Brain microvascular endothelial cell (primary cell): ENCODE measurements around the gene POLR2J.
"Not testable (repeated sequence)": the region's sequence is repeated elsewhere in the genome, so short reads cannot be mapped to it uniquely, and the experiment has no call there.

Source experiments
- DNase-seq: peaks from one replicate; pipeline ENCODE4 v3.0.0-alpha.2; 2020
- H3K27ac ChIP-seq: fragments of 250-450 bp; sonication (Bioruptor Pico); 2 replicates; pipeline ENCODE4 v1.5.1; 2020; ENCODE audit warnings: mild to moderate bottlenecking, moderate library complexity
- H3K27me3 ChIP-seq: fragments of 250-450 bp; sonication (Bioruptor Pico); replicated peaks from 2 replicates; pipeline ENCODE4 v1.5.1; 2020; ENCODE audit warnings: mild to moderate bottlenecking
- H3K36me3 ChIP-seq: fragments of 250-450 bp; sonication (Bioruptor Pico); replicated peaks from 2 replicates; pipeline ENCODE4 v1.5.1; 2020; ENCODE audit warnings: mild to moderate bottlenecking
- H3K4me3 ChIP-seq: 2 replicates; pipeline ENCODE4 v1.5.1; 2011; ENCODE audit warnings: low read depth, mild to moderate bottlenecking, control low read depth, low read length, moderate library complexity
- in situ Hi-C: cut with HindIII; loops from 2 replicates; pipeline ENCODE4 v1.10.0; 2017; ENCODE audit warnings: low sequenced_read_pairs, low pct_ligation_motif_present

Gene POLR2J

DNA sequence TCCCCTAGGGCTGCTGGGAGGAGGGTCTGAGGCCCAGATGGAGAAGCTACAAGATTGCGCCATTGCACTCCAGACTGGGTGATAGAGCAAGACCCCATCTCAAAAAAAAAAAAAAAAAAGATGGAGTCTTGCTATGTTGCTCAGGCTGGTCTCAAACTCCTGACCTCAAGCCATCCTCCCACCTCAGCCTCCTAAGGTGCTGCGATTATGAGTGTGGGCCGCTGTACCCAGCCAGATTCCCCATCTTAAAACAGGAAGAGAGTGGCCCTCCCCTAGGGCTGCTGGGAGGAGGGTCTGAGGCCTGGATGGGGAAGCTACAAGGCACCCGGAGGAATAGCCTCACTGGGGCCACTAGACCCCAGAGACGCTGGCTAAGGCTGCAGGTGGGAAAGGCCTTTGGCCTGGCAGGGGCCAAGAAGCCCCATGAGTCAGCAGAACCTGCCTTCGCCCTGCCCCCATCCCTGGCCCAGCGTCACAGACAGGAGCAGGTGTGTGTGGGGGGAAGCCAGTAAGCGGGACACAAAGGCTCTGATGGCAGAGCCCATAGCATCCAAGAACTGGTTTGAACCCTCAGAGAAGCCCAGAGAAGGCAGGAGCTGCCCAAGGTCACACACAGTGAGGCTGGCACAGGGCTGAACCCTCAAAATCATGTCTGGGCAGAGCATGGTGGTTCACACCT lies 28.8 kb upstream of the POLR2J start:
- H3K36me3 ChIP-seq, H3K27me3 ChIP-seq, in situ Hi-C loops, DNase-seq, H3K27ac ChIP-seq, H3K4me3 ChIP-seq: not testable (repeated sequence)

DNA sequence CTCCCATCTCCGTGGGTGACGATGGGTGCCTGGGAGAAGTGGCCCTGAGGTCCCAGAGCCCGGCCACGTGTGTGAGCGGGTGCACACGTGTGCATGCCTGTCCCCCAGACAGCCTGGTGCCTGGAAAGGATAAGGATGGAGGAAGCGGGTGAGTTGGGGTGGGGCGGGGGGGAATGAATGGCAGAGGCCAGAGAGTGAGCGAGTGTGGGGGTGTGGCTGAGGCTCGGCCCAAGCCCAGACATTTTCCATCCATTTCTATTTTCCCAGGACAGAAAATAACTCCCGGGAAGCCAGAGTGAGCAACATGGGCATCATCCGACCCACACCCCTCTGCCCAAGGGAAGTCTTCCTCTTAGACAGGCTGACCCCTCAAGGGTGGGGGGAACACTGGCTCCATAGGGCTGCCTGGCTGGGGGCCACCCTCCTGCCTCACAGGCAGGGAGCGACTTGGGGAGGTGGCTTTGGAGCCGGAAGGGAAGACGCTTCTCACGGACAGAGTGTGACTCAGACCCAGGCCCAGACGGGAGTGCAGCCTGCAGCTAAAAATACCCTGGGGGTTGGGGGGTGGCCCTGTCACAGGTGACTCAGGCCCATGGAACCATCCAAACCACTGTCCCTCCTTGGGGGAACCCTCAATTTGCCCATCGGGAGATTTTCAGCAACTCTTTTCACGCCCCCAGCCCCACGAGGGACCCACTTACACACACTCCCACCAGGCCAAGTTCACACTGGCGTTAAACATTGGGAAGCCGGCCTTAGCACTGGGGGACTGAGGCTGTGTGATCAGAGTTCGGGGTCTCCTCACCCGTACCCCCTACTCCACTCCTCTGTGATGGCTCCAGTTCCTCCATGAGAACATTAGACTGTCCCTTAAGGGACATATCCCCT lies 26.8 kb upstream of the POLR2J start:
- not testable (repeated sequence) for H3K27ac ChIP-seq

DNA sequence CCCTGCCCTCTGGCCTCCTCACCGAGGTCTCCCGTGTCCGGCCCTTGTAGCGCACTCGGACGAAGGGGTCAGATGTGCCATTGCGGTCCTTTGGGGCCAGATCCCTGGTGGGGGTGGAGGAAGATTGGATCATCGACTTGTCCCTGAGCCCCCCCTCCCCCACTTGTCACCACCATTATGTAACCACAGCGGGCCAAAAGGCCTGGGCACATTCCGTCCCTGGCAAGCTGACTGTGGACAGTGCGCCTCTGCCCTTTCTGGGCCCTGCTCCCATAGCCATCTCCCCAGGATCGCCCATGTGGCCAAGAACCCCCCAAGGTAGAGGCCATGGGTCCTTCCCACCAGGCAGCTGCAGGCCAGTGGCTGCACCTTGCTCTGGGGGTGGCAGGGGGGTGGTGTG lies 24.4 kb upstream of the POLR2J start:
- H3K27ac ChIP-seq, H3K4me3 ChIP-seq, DNase-seq, H3K36me3 ChIP-seq, H3K27me3 ChIP-seq, in situ Hi-C loops: not testable (repeated sequence)

More for the DNA sequence above, 26.8 kb upstream of the POLR2J start:
- H3K4me3 ChIP-seq, H3K36me3 ChIP-seq, H3K27me3 ChIP-seq, in situ Hi-C loops: not testable (repeated sequence)
- peak; percentile 20 for DNase-seq

DNA sequence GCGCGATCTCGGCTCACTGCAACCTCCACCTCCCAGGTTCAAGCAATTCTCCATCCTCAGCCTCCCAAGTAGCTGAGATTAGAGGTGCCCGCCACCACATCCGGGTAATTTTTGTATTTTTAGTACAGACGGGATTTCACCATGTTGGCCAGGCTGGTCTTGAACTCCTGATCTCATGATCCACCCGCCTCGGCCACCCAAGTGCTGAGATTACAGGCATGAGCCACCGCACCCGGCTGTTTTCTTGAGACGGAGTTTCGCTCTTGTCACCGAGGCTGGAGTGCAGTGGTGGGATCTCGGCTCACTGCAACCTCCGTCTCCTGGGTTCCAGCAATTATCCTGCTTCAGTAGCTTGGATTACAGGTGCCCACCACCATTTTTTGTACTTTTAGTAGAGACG lies 19.6 kb upstream of the POLR2J start:
- H3K36me3 ChIP-seq, H3K4me3 ChIP-seq, H3K27me3 ChIP-seq, H3K27ac ChIP-seq, DNase-seq, in situ Hi-C loops: not testable (repeated sequence)

DNA sequence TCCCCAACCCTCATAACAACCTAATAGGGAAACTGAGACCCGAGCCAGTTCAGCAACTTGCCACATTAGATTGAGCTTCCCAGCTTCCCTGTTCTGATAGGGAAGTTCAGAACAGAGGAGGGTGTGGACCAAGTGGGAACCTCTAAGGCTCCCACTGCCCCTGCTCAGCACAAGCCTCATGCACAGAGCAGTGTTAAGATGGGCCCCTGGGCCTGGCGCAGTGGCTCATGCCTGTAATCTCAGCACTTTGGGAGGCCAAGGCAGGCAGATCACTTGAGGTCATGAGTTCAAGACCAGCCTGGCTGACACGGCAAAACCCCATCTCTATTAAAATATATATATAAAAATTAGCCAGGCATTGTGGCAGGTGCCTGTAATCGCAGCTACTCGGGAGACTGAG lies 18.6 kb upstream of the POLR2J start:
- DNase-seq, H3K4me3 ChIP-seq, in situ Hi-C loops, H3K36me3 ChIP-seq, H3K27ac ChIP-seq, H3K27me3 ChIP-seq: not testable (repeated sequence)

DNA sequence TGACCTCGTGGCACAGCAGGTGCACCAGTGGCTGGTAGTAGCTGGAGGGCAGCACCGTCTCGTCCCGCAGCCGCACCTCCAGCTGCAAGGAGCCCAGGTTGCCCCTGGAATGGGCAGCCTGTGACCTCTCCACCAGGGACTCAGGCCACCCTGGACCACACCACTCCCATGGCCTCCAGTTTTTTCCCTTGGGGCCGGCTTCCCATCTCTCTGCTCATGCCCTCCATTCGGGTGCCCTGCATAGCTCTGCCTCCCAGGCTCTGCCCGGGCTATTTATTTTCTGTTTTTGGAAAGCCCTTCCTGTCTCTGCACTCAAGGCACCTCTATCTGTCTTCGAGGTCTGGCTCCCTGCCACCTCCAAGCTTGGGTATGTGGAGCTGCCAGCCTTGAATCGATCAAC lies 18.1 kb upstream of the POLR2J start:
- H3K27me3 ChIP-seq, H3K4me3 ChIP-seq, H3K27ac ChIP-seq, in situ Hi-C loops, DNase-seq, H3K36me3 ChIP-seq: not testable (repeated sequence)

DNA sequence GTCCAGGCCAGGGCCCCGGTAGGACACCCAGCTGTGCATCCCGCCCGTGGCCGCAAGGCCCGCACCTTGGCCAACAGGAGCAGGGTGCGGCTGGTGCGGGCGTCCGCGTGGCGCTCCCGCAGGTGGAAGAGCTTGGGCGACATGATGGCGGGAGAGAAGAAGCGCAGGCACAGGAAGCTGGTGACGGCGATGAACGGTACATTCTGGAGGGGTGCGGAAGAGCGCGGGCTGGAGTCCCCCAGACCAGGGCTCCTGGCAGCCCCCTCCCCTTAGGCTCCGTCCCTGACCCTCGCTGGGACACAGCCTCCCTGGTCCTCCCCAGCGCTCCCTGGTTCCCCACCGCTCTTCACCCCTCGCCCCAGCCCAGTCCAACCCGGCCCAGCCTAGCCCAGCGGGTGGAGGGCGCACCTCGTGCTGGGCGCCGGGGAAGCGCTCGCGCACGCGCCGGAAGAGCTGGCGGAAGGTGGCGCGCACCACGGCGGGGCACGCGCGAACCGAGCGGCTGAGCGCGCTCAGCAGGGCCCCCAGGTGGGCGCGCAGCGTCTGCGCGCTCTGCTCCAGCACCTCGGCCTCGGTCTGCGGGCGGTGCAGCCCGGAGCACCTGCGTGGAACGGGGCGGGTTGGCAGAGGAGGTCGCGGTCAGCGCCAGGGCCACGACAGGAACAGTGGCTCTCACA lies 15.9 kb upstream of the POLR2J start:
- H3K4me3 ChIP-seq, H3K27me3 ChIP-seq, in situ Hi-C loops, H3K27ac ChIP-seq, DNase-seq, H3K36me3 ChIP-seq: not testable (repeated sequence)

DNA sequence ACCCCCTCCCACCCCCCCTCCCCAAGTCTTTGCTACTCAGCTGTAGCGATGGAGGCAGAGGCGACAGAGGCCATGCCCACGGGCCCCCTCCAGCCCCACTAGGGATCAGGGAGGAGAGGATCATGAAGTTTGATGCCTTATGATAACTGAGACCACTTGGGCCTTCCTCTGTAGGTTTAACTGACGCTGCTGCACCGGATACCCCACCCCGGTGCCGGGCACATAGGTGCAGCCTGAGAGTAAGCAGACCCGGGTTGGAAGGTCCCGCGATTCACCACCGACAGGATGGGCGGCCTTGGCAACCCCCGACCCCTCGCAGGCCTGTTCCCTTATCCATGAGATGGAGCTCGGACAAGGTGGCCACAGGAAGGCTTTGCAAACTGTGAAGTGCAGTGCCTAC lies 15.3 kb upstream of the POLR2J start:
- DNase-seq, H3K36me3 ChIP-seq, in situ Hi-C loops, H3K4me3 ChIP-seq, H3K27me3 ChIP-seq, H3K27ac ChIP-seq: not testable (repeated sequence)

DNA sequence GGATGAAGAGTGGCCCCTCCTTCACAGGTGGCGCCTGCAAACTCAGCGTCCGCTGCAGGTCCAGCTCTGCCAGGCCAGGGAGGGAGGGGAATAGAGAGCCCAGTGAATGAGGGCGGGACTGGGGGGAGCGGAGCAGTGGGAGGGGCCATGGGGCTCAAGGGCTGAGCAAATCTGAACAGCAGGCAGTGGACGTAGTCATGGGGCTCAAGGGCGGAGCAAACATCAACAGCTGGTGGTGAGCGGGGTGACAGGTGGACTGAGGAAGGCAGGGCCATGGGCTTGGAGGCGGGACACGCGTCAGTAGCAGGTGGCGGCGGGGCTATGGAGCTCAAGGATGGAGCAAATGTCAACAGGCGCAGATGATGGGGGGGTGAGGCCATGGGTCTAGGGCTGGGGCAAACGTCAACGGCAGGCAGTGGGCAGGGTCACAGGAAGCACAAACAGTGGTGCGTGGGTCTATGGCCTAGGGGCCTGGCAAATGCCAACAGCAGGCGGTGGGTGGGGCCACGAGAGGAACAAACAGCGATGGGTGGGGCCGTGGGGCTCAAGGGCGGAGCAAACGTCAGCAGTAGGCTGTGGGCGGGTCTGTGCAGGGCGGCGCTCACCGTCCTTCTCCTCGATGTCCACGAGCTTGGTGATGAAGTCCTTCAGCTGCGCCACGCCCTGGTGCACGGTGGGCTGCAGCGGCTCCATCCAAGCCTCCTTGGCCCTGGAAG lies 14.7 kb upstream of the POLR2J start:
- in situ Hi-C loops, H3K4me3 ChIP-seq, DNase-seq, H3K27ac ChIP-seq, H3K27me3 ChIP-seq, H3K36me3 ChIP-seq: not testable (repeated sequence)

DNA sequence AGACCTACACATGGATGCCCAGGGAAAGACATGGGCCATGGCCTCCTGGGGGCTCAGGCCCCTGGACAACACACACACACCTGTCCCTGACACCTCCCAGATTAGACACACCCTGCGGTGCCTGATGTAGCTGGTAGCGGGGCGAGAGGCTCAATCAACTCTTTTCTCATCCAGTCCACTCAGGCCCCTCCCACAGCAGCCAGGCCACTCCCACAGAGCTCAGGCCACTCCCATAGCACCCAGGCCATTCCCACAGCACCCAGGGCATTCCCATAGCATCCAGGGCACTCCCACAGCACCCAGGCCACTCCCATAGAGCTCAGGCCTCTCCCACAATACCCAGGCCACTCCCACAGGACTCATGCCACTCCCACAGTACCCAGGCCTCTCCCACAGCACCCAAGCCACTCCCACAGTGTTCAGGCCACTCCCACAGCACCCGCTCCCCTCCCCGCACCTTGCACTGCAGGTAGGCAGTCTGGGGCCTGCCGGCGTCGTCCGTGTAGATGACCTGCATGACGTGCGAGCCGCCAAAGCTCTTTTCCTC lies 11.9 kb upstream of the POLR2J start:
- peak; percentile 37 for DNase-seq
- H3K36me3 ChIP-seq, in situ Hi-C loops, H3K27ac ChIP-seq, H3K27me3 ChIP-seq, H3K4me3 ChIP-seq: not testable (repeated sequence)

DNA sequence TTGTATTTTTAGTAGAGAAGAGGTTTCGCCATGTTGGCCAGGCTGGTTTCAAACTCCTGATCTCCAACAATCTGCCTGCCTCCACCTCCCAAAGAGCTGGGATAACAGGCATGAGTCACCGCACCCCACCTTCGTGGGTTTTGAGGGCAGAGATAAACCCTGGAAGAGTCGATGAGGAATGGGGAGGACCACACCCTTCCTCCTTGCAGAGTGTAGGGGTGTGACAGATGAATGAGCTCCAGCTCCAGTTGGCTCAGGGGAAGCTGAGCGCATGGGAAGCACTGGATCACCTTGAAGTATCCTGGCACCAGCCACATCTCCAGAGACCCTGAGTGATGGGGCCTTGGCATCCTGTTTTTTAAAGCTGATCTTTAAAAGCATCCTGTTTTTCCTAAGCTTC lies 5.6 kb upstream of the POLR2J start:
- H3K36me3 ChIP-seq, in situ Hi-C loops, H3K27me3 ChIP-seq, DNase-seq, H3K4me3 ChIP-seq, H3K27ac ChIP-seq: not testable (repeated sequence)

DNA sequence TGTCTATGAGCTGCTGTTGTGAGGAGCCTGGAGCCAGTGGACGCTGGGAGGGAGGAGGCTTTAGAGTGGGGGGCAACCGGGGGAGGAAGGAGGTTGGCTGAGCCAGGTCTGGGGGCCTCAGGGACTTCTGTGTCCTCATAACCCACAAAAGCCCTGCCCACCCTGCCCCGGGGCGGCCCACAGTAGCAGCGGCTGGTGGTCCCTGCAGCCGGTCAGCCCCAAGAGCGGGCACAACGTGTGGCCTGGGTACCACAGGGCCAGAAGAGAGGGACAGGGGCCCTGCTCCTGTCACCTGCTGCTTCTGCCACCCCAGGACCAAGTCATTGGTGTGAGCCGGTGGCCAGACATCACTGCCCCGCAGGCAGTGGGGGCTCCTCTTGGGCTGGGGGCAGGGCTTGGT lies 3.2 kb upstream of the POLR2J start:
- H3K27ac ChIP-seq, H3K4me3 ChIP-seq, in situ Hi-C loops, DNase-seq, H3K36me3 ChIP-seq, H3K27me3 ChIP-seq: not testable (repeated sequence)
